Measurements from ENCODE around the gene KDR. TPM values are rescaled to one million over a fixed set of nuclear protein-coding genes. Genes with fewer than 3 reads are reported as not detected.
A peak's percentile ranks its signal among the peaks of the same experiment; 100 is the strongest.

The KDR gene
- total RNA-seq, 1 donor from 2014 or later: 2.7 TPM

DNA sequence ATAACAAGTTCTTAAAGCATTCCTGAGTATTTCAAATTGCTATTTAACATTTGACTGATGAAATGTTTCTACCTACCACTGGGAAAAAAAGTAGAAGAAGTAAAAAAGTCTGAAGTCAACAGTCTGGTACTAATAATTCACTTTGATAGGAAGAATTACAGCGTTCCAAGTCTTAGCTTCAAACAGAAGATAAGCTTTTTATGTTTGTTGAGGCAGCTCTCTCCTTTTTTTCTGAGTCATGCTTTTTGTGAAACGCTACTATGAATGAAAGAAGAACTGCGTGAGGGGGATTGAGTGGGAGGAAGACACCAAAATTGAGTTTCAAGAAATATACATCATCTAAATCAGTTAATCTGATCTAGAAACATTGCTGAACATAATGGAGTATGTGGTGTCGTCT lies 13.0 kb upstream of the KDR start:
- H3K27me3 Mint-ChIP-seq (ENCODE audit: insufficient read depth, low read depth): no peaks in the 10 kb centered on the region
- H3K4me3 Mint-ChIP-seq: no peak overlapping the region
- H3K36me3 Mint-ChIP-seq: no peaks in the 10 kb centered on the region
- no peaks in the 10 kb centered on the region for H3F3A ChIP-seq (ENCODE audit: low read depth)
- peaks cover 2% of the 10 kb centered on the region for H3K9me3 Mint-ChIP-seq
- H4K20me1 ChIP-seq (ENCODE audit: low read depth): no peaks in the 10 kb centered on the region
- no peaks in the 10 kb centered on the region for H3K27me3 ChIP-seq
- no peaks in the 10 kb centered on the region for H3K79me2 ChIP-seq (ENCODE audit: low read depth)
- TF ChIP-seq EZH2phosphoT487 (IDR thresholded peaks at IDR 0.05) (no peak), EZH2 (IDR thresholded peaks at IDR 0.05) (no peak)
- TF ChIP-seq, protein P1, sequence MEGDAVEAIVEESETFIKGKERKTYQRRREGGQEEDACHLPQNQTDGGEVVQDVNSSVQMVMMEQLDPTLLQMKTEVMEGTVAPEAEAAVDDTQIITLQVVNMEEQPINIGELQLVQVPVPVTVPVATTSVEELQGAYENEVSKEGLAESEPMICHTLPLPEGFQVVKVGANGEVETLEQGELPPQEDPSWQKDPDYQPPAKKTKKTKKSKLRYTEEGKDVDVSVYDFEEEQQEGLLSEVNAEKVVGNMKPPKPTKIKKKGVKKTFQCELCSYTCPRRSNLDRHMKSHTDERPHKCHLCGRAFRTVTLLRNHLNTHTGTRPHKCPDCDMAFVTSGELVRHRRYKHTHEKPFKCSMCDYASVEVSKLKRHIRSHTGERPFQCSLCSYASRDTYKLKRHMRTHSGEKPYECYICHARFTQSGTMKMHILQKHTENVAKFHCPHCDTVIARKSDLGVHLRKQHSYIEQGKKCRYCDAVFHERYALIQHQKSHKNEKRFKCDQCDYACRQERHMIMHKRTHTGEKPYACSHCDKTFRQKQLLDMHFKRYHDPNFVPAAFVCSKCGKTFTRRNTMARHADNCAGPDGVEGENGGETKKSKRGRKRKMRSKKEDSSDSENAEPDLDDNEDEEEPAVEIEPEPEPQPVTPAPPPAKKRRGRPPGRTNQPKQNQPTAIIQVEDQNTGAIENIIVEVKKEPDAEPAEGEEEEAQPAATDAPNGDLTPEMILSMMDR (IDR thresholded peaks at IDR 0.05): no peak
- H3K4me2 ChIP-seq: no peak overlapping the region
- no peak overlapping the region for H3K27ac Mint-ChIP-seq
- H3K27ac ChIP-seq: no peak overlapping the region
- no peak for DNase-seq (ENCODE audit: low spot score)
- no peaks in the 10 kb centered on the region for H3K9me3 ChIP-seq (ENCODE audit: low read depth)
- no peak overlapping the region for H3K9ac ChIP-seq
- no peaks in the 10 kb centered on the region for H3K4me1 Mint-ChIP-seq
- no peaks in the 10 kb centered on the region for H3K36me3 ChIP-seq
- H2AFZ ChIP-seq (replicated peaks): no peak overlapping the region
- no peaks in the 10 kb centered on the region for H3K4me1 ChIP-seq
- no peak overlapping the region for H3K4me3 ChIP-seq

DNA sequence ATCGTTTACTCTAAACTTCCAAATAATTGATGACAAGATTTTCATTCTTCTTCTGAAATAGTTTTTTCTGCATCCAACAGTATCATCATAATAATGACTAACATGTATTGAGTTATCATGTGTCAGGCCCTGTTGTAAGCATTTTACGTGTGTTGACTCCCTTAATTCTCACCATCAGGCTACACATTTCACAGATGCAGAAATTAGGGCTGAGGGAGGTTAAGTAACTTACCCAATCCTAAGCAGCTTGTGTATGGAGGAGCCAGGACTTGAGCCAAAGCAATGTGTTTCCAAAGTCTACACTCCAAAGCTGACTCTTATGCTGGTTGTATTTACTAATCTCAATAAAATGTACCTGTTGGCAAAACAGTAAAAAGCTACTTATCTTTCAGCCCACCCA lies 11.2 kb upstream of the KDR start:
- Histone ChIP-seq H3F3A (ENCODE audit: low read depth) (no peaks in the 10 kb centered on the region), H3K36me3 (no peaks in the 10 kb centered on the region), H3K4me1 (no peaks in the 10 kb centered on the region), H2AFZ (replicated peaks) (no peak overlapping the region), H3K27me3 (no peaks in the 10 kb centered on the region), H3K9me3 (ENCODE audit: low read depth) (no peaks in the 10 kb centered on the region), H4K20me1 (ENCODE audit: low read depth) (no peaks in the 10 kb centered on the region), H3K27ac (no peak overlapping the region), H3K79me2 (ENCODE audit: low read depth) (no peaks in the 10 kb centered on the region), H3K9ac (no peak overlapping the region), H3K4me3 (no peak overlapping the region), H3K4me2 (no peak overlapping the region)
- Mint-ChIP-seq H3K36me3 (peaks cover 2% of the 10 kb centered on the region), H3K27ac (no peak overlapping the region), H3K4me1 (no peaks in the 10 kb centered on the region), H3K27me3 (ENCODE audit: insufficient read depth, low read depth) (peaks cover 2% of the 10 kb centered on the region), H3K4me3 (no peak overlapping the region), H3K9me3 (peaks cover 5% of the 10 kb centered on the region)
- no peak for DNase-seq (ENCODE audit: low spot score)
- TF ChIP-seq EZH2 (IDR thresholded peaks at IDR 0.05): no peak

DNA sequence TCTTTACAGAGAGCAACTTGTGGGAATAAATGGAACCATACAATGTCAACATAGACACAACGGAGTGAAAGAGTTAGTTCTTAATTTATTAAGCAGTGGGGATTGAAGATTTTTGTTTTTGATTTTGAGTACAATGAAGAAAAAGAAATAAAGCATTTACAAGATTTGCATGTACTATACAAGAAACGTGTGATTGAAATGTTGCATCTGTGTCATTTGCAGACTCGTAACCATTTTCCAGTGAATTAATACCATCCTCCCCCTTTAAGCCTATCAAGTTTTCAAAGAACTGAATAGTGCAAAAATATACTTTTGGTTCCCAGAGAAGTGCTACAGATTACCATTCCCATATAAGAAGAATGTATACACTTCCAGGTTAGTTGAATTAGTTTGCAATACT lies 8.6 kb upstream of the KDR start:
- Histone ChIP-seq H3K27me3 (no peaks in the 10 kb centered on the region), H3K4me2 (no peak overlapping the region), H3K79me2 (ENCODE audit: low read depth) (no peaks in the 10 kb centered on the region), H3K27ac (no peak overlapping the region), H3K4me1 (no peaks in the 10 kb centered on the region), H3F3A (ENCODE audit: low read depth) (no peaks in the 10 kb centered on the region), H3K36me3 (no peaks in the 10 kb centered on the region), H3K4me3 (no peak overlapping the region), H3K9me3 (ENCODE audit: low read depth) (no peaks in the 10 kb centered on the region), H2AFZ (replicated peaks) (no peak overlapping the region), H3K9ac (no peak overlapping the region), H4K20me1 (ENCODE audit: low read depth) (no peaks in the 10 kb centered on the region)
- TF ChIP-seq, protein P1 (IDR thresholded peaks at IDR 0.05): no peak
- TF ChIP-seq EZH2phosphoT487 (IDR thresholded peaks at IDR 0.05) (no peak), EZH2 (IDR thresholded peaks at IDR 0.05) (no peak)
- H3K9me3 Mint-ChIP-seq: peaks cover 4% of the 10 kb centered on the region
- H3K4me1 Mint-ChIP-seq: no peaks in the 10 kb centered on the region
- peaks cover 2% of the 10 kb centered on the region for H3K27me3 Mint-ChIP-seq (ENCODE audit: insufficient read depth, low read depth)
- H3K4me3 Mint-ChIP-seq: no peak overlapping the region
- H3K36me3 Mint-ChIP-seq: peaks cover 2% of the 10 kb centered on the region
- no peak for DNase-seq (ENCODE audit: low spot score)
- no peak overlapping the region for H3K27ac Mint-ChIP-seq

DNA sequence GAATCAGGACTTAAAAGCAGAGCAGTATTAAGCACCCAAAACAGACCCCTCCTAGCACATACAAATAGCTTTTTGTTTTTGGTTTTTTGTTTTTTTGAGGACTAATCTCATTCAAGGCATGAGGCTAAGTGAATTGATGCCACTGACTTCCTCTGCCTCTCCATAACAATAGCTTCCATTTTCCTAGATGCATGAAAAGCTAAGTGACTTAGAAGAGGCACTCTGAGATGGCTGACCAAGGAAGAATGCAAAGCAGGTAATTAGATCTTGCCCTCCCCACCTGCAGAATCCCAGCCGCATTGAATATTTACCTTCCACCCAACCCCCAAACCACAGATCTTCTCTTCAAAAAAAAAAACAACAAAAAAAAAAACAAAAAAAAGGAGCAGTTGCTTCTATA lies 7.4 kb upstream of the KDR start:
- Histone ChIP-seq H3K79me2 (ENCODE audit: low read depth) (no peaks in the 10 kb centered on the region), H3K9ac (no peak overlapping the region), H3K9me3 (ENCODE audit: low read depth) (no peaks in the 10 kb centered on the region), H3K36me3 (no peaks in the 10 kb centered on the region), H4K20me1 (ENCODE audit: low read depth) (no peaks in the 10 kb centered on the region), H3K4me3 (no peak overlapping the region), H3F3A (ENCODE audit: low read depth) (no peaks in the 10 kb centered on the region), H2AFZ (replicated peaks) (no peak overlapping the region), H3K27ac (no peak overlapping the region), H3K27me3 (no peaks in the 10 kb centered on the region), H3K4me2 (no peak overlapping the region), H3K4me1 (no peaks in the 10 kb centered on the region)
- Mint-ChIP-seq H3K9me3 (peaks cover 7% of the 10 kb centered on the region), H3K27ac (no peak overlapping the region), H3K27me3 (ENCODE audit: insufficient read depth, low read depth) (peaks cover 2% of the 10 kb centered on the region), H3K36me3 (peaks cover 2% of the 10 kb centered on the region), H3K4me3 (no peak overlapping the region), H3K4me1 (no peaks in the 10 kb centered on the region)
- TF ChIP-seq EZH2 (IDR thresholded peaks at IDR 0.05) (no peak), EZH2phosphoT487 (IDR thresholded peaks at IDR 0.05) (no peak)
- TF ChIP-seq, protein P1 (IDR thresholded peaks at IDR 0.05): no peak
- peak; percentile 13 for DNase-seq (ENCODE audit: low spot score)

Data from neural progenitor cell (in vitro differentiated cells).